ENCODE measurements around the gene SNRNP27. TPM values are rescaled to one million over a fixed set of nuclear protein-coding genes. Genes with fewer than 3 reads are reported as not detected.

The SNRNP27 gene
- total and polyA plus RNA-seq, 9 of the 15 experiments (the other 6 are each of a cell fraction or from before 2014, with no cell fraction given), result 29.2 to 102 (median 65.7) TPM

GRCh38 chr2:69914164-69914949 is 20.6 kb downstream of the SNRNP27 start (continued):
- no peak for TF ChIP-seq GTF2B (IDR thresholded peaks at IDR 0.05; ENCODE audit: extremely low read depth, insufficient read length)
- no peak for TF ChIP-seq SRSF7 (optimal IDR thresholded peaks at IDR 0.05; ENCODE audit: low read depth, low read length)
- TF ChIP-seq HNRNPK (IDR thresholded peaks at IDR 0.05; ENCODE audit: low read depth, low read length, poor library complexity, severe bottlenecking), result no peak
- no peak for TF ChIP-seq OTX1 (CRISPR knock-in tag; IDR thresholded peaks at IDR 0.05)
- no peak for TF ChIP-seq TFE3 (CRISPR knock-in tag; IDR thresholded peaks at IDR 0.05)
- peak; percentile 37 for TF ChIP-seq BHLHE40 (IDR thresholded peaks at IDR 0.05; ENCODE audit: low read length)
- peak; percentile 82 for TF ChIP-seq ZNF766 (CRISPR knock-in tag; conservative IDR thresholded peaks at IDR 0.05)
- no peak for TF ChIP-seq SETDB1 (IDR thresholded peaks at IDR 0.05; ENCODE audit: low read length)
- peak; percentile 89 for TF ChIP-seq RBM25 (IDR thresholded peaks at IDR 0.05; ENCODE audit: low read depth, low read length, severe bottlenecking)
- peak; percentile 50 for TF ChIP-seq U2AF1 (optimal IDR thresholded peaks at IDR 0.05; ENCODE audit: low read depth, low read length)
- 0 out of 2 replicates have a peak, but pooled peaks have one; percentile 44 for TF ChIP-seq KLF1 (tag; IDR thresholded peaks at IDR 0.05)
- no peak for TF ChIP-seq PPARD (CRISPR knock-in tag; IDR thresholded peaks at IDR 0.05)
- no peak for TF ChIP-seq ZBTB26 (CRISPR knock-in tag; IDR thresholded peaks at IDR 0.05)
- TF ChIP-seq MAFK (IDR thresholded peaks at IDR 0.05; ENCODE audit: low read length), result no peak; the same call in 1 of the 2 replicates
- TF ChIP-seq PHF20 (IDR thresholded peaks at IDR 0.05; ENCODE audit: partially characterized antibody), result peak; percentile 35
- no peak for TF ChIP-seq TRIM25 (IDR thresholded peaks at IDR 0.05; ENCODE audit: borderline replicate concordance)
- 0 out of 2 replicates have a peak, but pooled peaks have one; percentile 21 for TF ChIP-seq ZNF324 (CRISPR knock-in tag; IDR thresholded peaks at IDR 0.05)
- peak; percentile 51; the same call in 1 of the 2 replicates for TF ChIP-seq TOE1 (IDR thresholded peaks at IDR 0.05; ENCODE audit: borderline replicate concordance)
- TF ChIP-seq TOE1 (CRISPR knock-in tag; IDR thresholded peaks at IDR 0.05; ENCODE audit: borderline replicate concordance, low read depth), result no peak
- TF ChIP-seq TCFL5 (CRISPR knock-in tag; conservative IDR thresholded peaks at IDR 0.05), result no peak
- TF ChIP-seq NCOA4 (IDR thresholded peaks at IDR 0.05; ENCODE audit: partially characterized antibody), result no peak
- TF ChIP-seq PREB (CRISPR knock-in tag; IDR thresholded peaks at IDR 0.05), result no peak
